ENCODE results near the gene UBE2G2.

The UBE2G2 gene

GRCh38 chr21:44751799-44752636, 49.6 kb downstream of the UBE2G2 start:
- Histone ChIP-seq H3K27ac (ENCODE audit: low read depth, low read length) (no peak overlapping the region), H3K4me3 (ENCODE audit: low read depth in 1 of 2, low read length in 2 of 2) (no peak overlapping the region), H3K36me3 (ENCODE audit: control insufficient read depth in 1 of 2, insufficient read depth in 2 of 2, low read length in 2 of 2) (no peaks in the 10 kb centered on the region), H3K9me3 (ENCODE audit: control insufficient read depth in 1 of 2, low read length in 2 of 2) (no peaks in the 10 kb centered on the region), H3K27me3 (ENCODE audit: control insufficient read depth in 1 of 2, insufficient read depth in 2 of 2, low read length in 2 of 2) (no peaks in the 10 kb centered on the region), H3K4me1 (ENCODE audit: control insufficient read depth in 1 of 2, insufficient read depth in 2 of 2, low read length in 2 of 2) (peaks cover 4 to 13% of the 10 kb centered on the region in 2 donors), H3K9ac (ENCODE audit: low read depth in 1 of 2, low read length in 2 of 2) (no peak overlapping the region)

GRCh38 chr21:44751186-44751798, 50.3 kb downstream of the UBE2G2 start:
- no peaks in the 10 kb centered on the region for H3K36me3 ChIP-seq (ENCODE audit: control insufficient read depth in 1 of 2, insufficient read depth in 2 of 2, low read length in 2 of 2)
- H3K4me3 ChIP-seq (ENCODE audit: low read depth in 1 of 2, low read length in 2 of 2) = no peak overlapping the region
- H3K27me3 ChIP-seq (ENCODE audit: control insufficient read depth in 1 of 2, insufficient read depth in 2 of 2, low read length in 2 of 2) = no peaks in the 10 kb centered on the region
- H3K9me3 ChIP-seq (ENCODE audit: control insufficient read depth in 1 of 2, low read length in 2 of 2) = no peaks in the 10 kb centered on the region
- H3K9ac ChIP-seq (ENCODE audit: low read depth in 1 of 2, low read length in 2 of 2) = no peak overlapping the region
- H3K4me1 ChIP-seq (ENCODE audit: control insufficient read depth in 1 of 2, insufficient read depth in 2 of 2, low read length in 2 of 2) = peaks cover 4 to 13% of the 10 kb centered on the region in 2 donors
- no peak overlapping the region for H3K27ac ChIP-seq (ENCODE audit: low read depth, low read length)

- Histone ChIP-seq H3K27me3 (ENCODE audit: control insufficient read depth in 1 of 2, insufficient read depth in 2 of 2, low read length in 2 of 2) (no peaks in the 10 kb centered on the region), H3K4me1 (ENCODE audit: control insufficient read depth in 1 of 2, insufficient read depth in 2 of 2, low read length in 2 of 2) (peaks cover 4 to 13% of the 10 kb centered on the region in 2 donors), H3K36me3 (ENCODE audit: control insufficient read depth in 1 of 2, insufficient read depth in 2 of 2, low read length in 2 of 2) (no peaks in the 10 kb centered on the region), H3K9me3 (ENCODE audit: control insufficient read depth in 1 of 2, low read length in 2 of 2) (no peaks in the 10 kb centered on the region), H3K4me3 (ENCODE audit: low read depth in 1 of 2, low read length in 2 of 2) (no peak overlapping the region), H3K9ac (ENCODE audit: low read depth in 1 of 2, low read length in 2 of 2) (no peak overlapping the region), H3K27ac (ENCODE audit: low read depth, low read length) (no peak overlapping the region)
Observed at GRCh38 chr21:44750675-44751025, 51.0 kb downstream of the UBE2G2 start.

- Histone ChIP-seq H3K27ac (ENCODE audit: low read depth, low read length) (no peak overlapping the region), H3K9me3 (ENCODE audit: control insufficient read depth in 1 of 2, low read length in 2 of 2) (no peaks in the 10 kb centered on the region), H3K4me3 (ENCODE audit: low read depth in 1 of 2, low read length in 2 of 2) (no peak overlapping the region), H3K36me3 (ENCODE audit: control insufficient read depth in 1 of 2, insufficient read depth in 2 of 2, low read length in 2 of 2) (no peaks in the 10 kb centered on the region), H3K9ac (ENCODE audit: low read depth in 1 of 2, low read length in 2 of 2) (no peak overlapping the region), H3K27me3 (ENCODE audit: control insufficient read depth in 1 of 2, insufficient read depth in 2 of 2, low read length in 2 of 2) (no peaks in the 10 kb centered on the region), H3K4me1 (ENCODE audit: control insufficient read depth in 1 of 2, insufficient read depth in 2 of 2, low read length in 2 of 2) (peaks cover 4 to 13% of the 10 kb centered on the region in 2 donors)
Observed at GRCh38 chr21:44749759-44750674, 51.6 kb downstream of the UBE2G2 start.

GRCh38 chr21:44749116-44749758, 52.4 kb downstream of the UBE2G2 start:
- no peaks in the 10 kb centered on the region for H3K9me3 ChIP-seq (ENCODE audit: control insufficient read depth in 1 of 2, low read length in 2 of 2)
- H3K4me3 ChIP-seq (ENCODE audit: low read depth in 1 of 2, low read length in 2 of 2) = no peak overlapping the region
- no peaks in the 10 kb centered on the region for H3K27me3 ChIP-seq (ENCODE audit: control insufficient read depth in 1 of 2, insufficient read depth in 2 of 2, low read length in 2 of 2)
- H3K27ac ChIP-seq (ENCODE audit: low read depth, low read length) = no peak overlapping the region
- H3K36me3 ChIP-seq (ENCODE audit: control insufficient read depth in 1 of 2, insufficient read depth in 2 of 2, low read length in 2 of 2) = no peaks in the 10 kb centered on the region
- peaks cover 4 to 13% of the 10 kb centered on the region in 2 donors for H3K4me1 ChIP-seq (ENCODE audit: control insufficient read depth in 1 of 2, insufficient read depth in 2 of 2, low read length in 2 of 2)
- H3K9ac ChIP-seq (ENCODE audit: low read depth in 1 of 2, low read length in 2 of 2) = no peak overlapping the region

DNA sequence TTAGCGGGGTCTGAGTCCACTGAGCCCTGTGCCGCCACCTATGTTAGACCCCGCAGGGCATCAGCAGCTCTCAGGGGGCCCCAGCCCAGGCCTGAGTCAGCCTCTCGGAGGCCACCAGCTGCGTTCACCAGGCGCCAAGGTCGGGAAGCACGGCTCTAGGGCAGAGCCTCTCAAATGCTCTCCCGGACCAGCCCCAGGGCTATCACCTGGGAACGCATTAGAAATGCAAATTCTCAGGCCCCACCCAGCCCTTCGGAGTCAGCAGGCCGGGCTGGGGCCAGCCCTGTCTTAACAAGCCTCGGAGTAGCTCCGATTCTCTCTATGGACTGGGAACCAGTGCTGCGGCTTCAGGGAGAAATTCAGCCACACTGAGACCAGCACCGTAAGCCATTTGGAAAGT, 53.0 kb downstream of the UBE2G2 start:
- Histone ChIP-seq H3K4me1 (ENCODE audit: control insufficient read depth in 1 of 2, insufficient read depth in 2 of 2, low read length in 2 of 2) (peaks cover 4 to 12% of the 10 kb centered on the region in 2 donors), H3K27ac (ENCODE audit: low read depth, low read length) (no peak overlapping the region), H3K27me3 (ENCODE audit: control insufficient read depth in 1 of 2, insufficient read depth in 2 of 2, low read length in 2 of 2) (no peaks in the 10 kb centered on the region), H3K9ac (ENCODE audit: low read depth in 1 of 2, low read length in 2 of 2) (no peak overlapping the region), H3K4me3 (ENCODE audit: low read depth in 1 of 2, low read length in 2 of 2) (no peak overlapping the region), H3K9me3 (ENCODE audit: control insufficient read depth in 1 of 2, low read length in 2 of 2) (no peaks in the 10 kb centered on the region), H3K36me3 (ENCODE audit: control insufficient read depth in 1 of 2, insufficient read depth in 2 of 2, low read length in 2 of 2) (no peaks in the 10 kb centered on the region)

DNA sequence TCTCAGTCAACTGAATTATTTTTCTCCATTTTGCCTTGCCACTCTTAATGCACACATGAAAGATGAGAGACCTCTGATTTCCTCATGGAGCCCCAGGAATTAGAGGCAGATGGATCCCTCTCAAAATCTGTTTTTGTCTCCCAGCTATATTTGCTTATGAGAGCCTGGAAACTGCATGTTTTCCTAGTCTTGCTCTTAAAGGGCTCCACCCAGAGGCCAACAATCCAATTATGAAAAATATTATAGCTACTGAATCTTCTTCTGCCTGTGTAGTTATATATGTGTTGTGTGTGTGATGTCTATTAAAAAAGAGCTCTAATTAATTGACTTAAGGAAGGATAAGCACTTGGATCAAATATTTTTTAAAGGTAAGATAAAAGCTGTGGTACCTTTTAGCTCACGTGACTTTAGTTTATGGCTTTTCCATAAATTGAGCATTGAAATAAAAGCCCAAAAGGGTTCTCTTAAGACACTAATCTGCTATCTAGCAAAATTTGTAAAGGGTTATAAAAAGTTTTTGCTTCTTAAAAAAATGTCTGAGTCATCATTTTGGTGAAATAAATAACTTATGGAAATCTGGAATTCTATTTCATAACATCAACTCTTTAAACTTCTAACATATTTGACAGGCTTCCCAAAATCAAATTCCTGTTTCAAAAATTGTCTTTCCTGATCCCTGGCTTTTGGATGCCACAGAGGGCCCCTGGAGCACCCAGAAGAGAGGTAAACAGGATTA, 59.0 kb downstream of the UBE2G2 start:
- Histone ChIP-seq H3K9me3 (ENCODE audit: control insufficient read depth in 1 of 2, low read length in 2 of 2) (peaks cover 0 to 2% of the 10 kb centered on the region in 2 donors), H3K27me3 (ENCODE audit: control insufficient read depth in 1 of 2, insufficient read depth in 2 of 2, low read length in 2 of 2) (no peaks in the 10 kb centered on the region), H3K4me3 (ENCODE audit: low read depth in 1 of 2, low read length in 2 of 2) (no peak overlapping the region), H3K4me1 (ENCODE audit: control insufficient read depth in 1 of 2, insufficient read depth in 2 of 2, low read length in 2 of 2) (no peaks in the 10 kb centered on the region), H3K27ac (ENCODE audit: low read depth, low read length) (no peak overlapping the region), H3K9ac (ENCODE audit: low read depth in 1 of 2, low read length in 2 of 2) (no peak overlapping the region), H3K36me3 (ENCODE audit: control insufficient read depth in 1 of 2, insufficient read depth in 2 of 2, low read length in 2 of 2) (no peaks in the 10 kb centered on the region)

GRCh38 chr21:44741921-44742320, 59.7 kb downstream of the UBE2G2 start:
- Histone ChIP-seq H3K36me3 (ENCODE audit: control insufficient read depth in 1 of 2, insufficient read depth in 2 of 2, low read length in 2 of 2) (no peaks in the 10 kb centered on the region), H3K27ac (ENCODE audit: low read depth, low read length) (no peak overlapping the region), H3K4me1 (ENCODE audit: control insufficient read depth in 1 of 2, insufficient read depth in 2 of 2, low read length in 2 of 2) (no peaks in the 10 kb centered on the region), H3K4me3 (ENCODE audit: low read depth in 1 of 2, low read length in 2 of 2) (no peak overlapping the region), H3K9me3 (ENCODE audit: control insufficient read depth in 1 of 2, low read length in 2 of 2) (peaks cover 0 to 5% of the 10 kb centered on the region in 2 donors), H3K27me3 (ENCODE audit: control insufficient read depth in 1 of 2, insufficient read depth in 2 of 2, low read length in 2 of 2) (no peaks in the 10 kb centered on the region), H3K9ac (ENCODE audit: low read depth in 1 of 2, low read length in 2 of 2) (no peak overlapping the region)

DNA sequence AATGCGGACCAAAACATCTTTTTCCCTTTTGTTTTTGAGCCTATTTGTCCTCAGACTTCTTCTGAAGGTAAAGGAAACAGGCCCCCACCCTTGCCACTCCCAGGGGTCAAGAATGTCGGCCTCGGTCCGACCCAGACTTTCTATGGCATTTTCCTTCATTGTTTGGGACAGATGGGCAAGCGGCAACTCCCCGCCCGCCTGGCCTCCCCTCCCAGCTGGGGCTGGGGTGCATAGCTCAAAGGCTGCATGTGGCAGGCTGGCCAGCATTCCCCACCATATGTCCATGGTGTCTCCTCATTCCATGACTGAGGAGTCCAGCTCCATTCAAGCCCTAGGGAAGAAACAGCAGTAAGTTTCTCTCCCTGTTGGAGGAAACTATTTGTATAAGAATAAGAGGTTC, 60.9 kb downstream of the UBE2G2 start:
- no peak overlapping the region for H3K27ac ChIP-seq (ENCODE audit: low read depth, low read length)
- no peak overlapping the region for H3K4me3 ChIP-seq (ENCODE audit: low read depth in 1 of 2, low read length in 2 of 2)
- no peaks in the 10 kb centered on the region for H3K36me3 ChIP-seq (ENCODE audit: control insufficient read depth in 1 of 2, insufficient read depth in 2 of 2, low read length in 2 of 2)
- H3K9ac ChIP-seq (ENCODE audit: low read depth in 1 of 2, low read length in 2 of 2) = no peak overlapping the region
- H3K9me3 ChIP-seq (ENCODE audit: control insufficient read depth in 1 of 2, low read length in 2 of 2) = peaks cover 0 to 5% of the 10 kb centered on the region in 2 donors
- H3K4me1 ChIP-seq (ENCODE audit: control insufficient read depth in 1 of 2, insufficient read depth in 2 of 2, low read length in 2 of 2) = no peaks in the 10 kb centered on the region
- H3K27me3 ChIP-seq (ENCODE audit: control insufficient read depth in 1 of 2, insufficient read depth in 2 of 2, low read length in 2 of 2) = no peaks in the 10 kb centered on the region
